GM21529 (cell line): ENCODE results near the gene SUGP1.
"Not testable (repeated sequence)": the region's sequence is repeated elsewhere in the genome, so short reads cannot be mapped to it uniquely, and the experiment has no call there.

Source experiments
- ATAC-seq: cut with Tn5 transposase; IDR thresholded peaks from one replicate; pipeline ENCODE4 v1.9.1; 2021; ENCODE audit not compliant: unreplicated experiment

SUGP1 gene

GRCh38 chr19:19320361-19321140 lies at the start of gene SUGP1, which contains the start of gene MAU2:
Gene SUGP1, minus strand, starts transcription at chr19:19320509. Its CDS starts 13 bp downstream, at chr19:19320496.
Gene MAU2, plus strand, starts transcription at chr19:19320829. Its CDS starts 31 bp downstream, at chr19:19320860.
- peak; percentile 88 for ATAC-seq

GRCh38 chr19:19368087-19368486 lies 47.8 kb upstream of the SUGP1 start:
- ATAC-seq: no peak

GRCh38 chr19:19366434-19367396 lies 46.4 kb upstream of the SUGP1 start:
- peak; percentile 77 for ATAC-seq

GRCh38 chr19:19362075-19362474 lies 41.8 kb upstream of the SUGP1 start:
- no peak for ATAC-seq

- ATAC-seq: peak; percentile 63
Observed at GRCh38 chr19:19361075-19361594, 40.8 kb upstream of the SUGP1 start.

GRCh38 chr19:19356901-19357566 lies 36.7 kb upstream of the SUGP1 start:
- ATAC-seq: no peak

GRCh38 chr19:19356500-19356899 lies 36.2 kb upstream of the SUGP1 start:
- ATAC-seq: no peak

GRCh38 chr19:19355606-19356139 lies 35.4 kb upstream of the SUGP1 start:
- no peak for ATAC-seq

GRCh38 chr19:19354932-19355331 lies 34.6 kb upstream of the SUGP1 start:
- ATAC-seq: no peak

- ATAC-seq: no peak
Observed at GRCh38 chr19:19354007-19354406, 33.7 kb upstream of the SUGP1 start.

GRCh38 chr19:19352823-19353222 lies 32.5 kb upstream of the SUGP1 start:
- ATAC-seq: no peak

- not testable (repeated sequence) for ATAC-seq
Observed at GRCh38 chr19:19350756-19351155, 30.4 kb upstream of the SUGP1 start.

- no peak for ATAC-seq
Observed at GRCh38 chr19:19349365-19349764, 29.1 kb upstream of the SUGP1 start.

GRCh38 chr19:19348266-19348665 lies 28.0 kb upstream of the SUGP1 start:
- ATAC-seq: no peak

GRCh38 chr19:19347401-19348110 lies 27.2 kb upstream of the SUGP1 start:
- no peak for ATAC-seq

GRCh38 chr19:19345970-19346369 lies 25.7 kb upstream of the SUGP1 start:
- no peak for ATAC-seq

- ATAC-seq: no peak
Observed at GRCh38 chr19:19345232-19345631, 24.9 kb upstream of the SUGP1 start.

- ATAC-seq: no peak
Observed at GRCh38 chr19:19343762-19344161, 23.5 kb upstream of the SUGP1 start.

GRCh38 chr19:19343016-19343362 lies 22.7 kb upstream of the SUGP1 start:
- ATAC-seq: no peak
